Neural progenitor cell (in vitro differentiated cells): ENCODE data around the gene CFAP58.

ENCODE experiments used
- EZH2 ChIP-seq: fragments of 200-600 bp; sonication (generic); IDR thresholded peaks from 2 replicates; pipeline ENCODE4 v1.6.1; 2017; ENCODE audit warnings: antibody characterized with exemption, mild to moderate bottlenecking, moderate library complexity
- EZH2phosphoT487 ChIP-seq: fragments of 200-600 bp; sonication (generic); IDR thresholded peaks from 2 replicates; pipeline ENCODE4 v1.6.1; 2017; ENCODE audit warnings: antibody characterized with exemption
- TF ChIP-seq, protein P1 (sequence below): fragments of 200-600 bp; sonication (generic); IDR thresholded peaks from 2 replicates; pipeline ENCODE4 v1.5.1; 2017; ENCODE audit warnings: antibody characterized with exemption, mild to moderate bottlenecking

DNA sequence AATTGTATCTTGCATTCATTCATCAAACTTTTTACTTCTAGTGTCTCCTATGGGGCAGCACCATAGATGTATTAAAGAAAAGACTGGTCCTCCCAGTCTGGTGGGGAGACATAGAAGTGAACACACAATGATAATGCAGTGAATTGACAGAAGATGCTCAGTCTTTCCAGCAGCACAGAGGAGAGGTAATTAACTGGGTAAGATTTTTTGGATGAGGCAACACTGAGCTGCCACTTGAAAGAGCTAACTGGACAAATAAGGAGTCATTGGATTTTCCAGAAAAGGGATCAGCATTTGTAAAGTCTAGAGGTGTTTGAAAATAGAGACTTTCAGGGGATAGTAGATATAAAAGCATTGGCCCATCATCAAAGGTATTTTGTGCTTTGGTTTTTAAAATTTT is 8.1 kb upstream of the CFAP58 start:
- TF ChIP-seq, protein P1, sequence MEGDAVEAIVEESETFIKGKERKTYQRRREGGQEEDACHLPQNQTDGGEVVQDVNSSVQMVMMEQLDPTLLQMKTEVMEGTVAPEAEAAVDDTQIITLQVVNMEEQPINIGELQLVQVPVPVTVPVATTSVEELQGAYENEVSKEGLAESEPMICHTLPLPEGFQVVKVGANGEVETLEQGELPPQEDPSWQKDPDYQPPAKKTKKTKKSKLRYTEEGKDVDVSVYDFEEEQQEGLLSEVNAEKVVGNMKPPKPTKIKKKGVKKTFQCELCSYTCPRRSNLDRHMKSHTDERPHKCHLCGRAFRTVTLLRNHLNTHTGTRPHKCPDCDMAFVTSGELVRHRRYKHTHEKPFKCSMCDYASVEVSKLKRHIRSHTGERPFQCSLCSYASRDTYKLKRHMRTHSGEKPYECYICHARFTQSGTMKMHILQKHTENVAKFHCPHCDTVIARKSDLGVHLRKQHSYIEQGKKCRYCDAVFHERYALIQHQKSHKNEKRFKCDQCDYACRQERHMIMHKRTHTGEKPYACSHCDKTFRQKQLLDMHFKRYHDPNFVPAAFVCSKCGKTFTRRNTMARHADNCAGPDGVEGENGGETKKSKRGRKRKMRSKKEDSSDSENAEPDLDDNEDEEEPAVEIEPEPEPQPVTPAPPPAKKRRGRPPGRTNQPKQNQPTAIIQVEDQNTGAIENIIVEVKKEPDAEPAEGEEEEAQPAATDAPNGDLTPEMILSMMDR = no peak
- TF ChIP-seq EZH2 (no peak), EZH2phosphoT487 (no peak)
